Measurements from ENCODE around the gene USP5.

GRCh38 chr12:6840330-6840729, 11.6 kb upstream of the USP5 start:
- no peak for TF ChIP-seq POLR2A (IDR thresholded peaks at IDR 0.05; ENCODE audit: low read depth, low read length)
- no peak for TF ChIP-seq POLR2AphosphoS5 (IDR thresholded peaks at IDR 0.05; ENCODE audit: low read depth, low read length)
- TF ChIP-seq TAF1 (IDR thresholded peaks at IDR 0.05; ENCODE audit: low read depth, low read length) = no peak
- TF ChIP-seq SPI1 (IDR thresholded peaks at IDR 0.05; ENCODE audit: low read depth, low read length) = no peak

Data from GM12891 (cell line).